H1 (cell line): Measurements from ENCODE around the gene ERFE. TPM values are rescaled to one million over a fixed set of nuclear protein-coding genes. Genes with fewer than 3 reads are reported as not detected.

Experiments used
- BRCA1 ChIP-seq: IDR thresholded peaks from 2 replicates; pipeline ENCODE4 v1.6.1; 2012; ENCODE audit warnings: low read depth, low read length, improper control_type of control experiment
- GTF2F1 ChIP-seq: IDR thresholded peaks from 2 replicates; pipeline ENCODE4 v1.6.1; 2012; ENCODE audit warnings: low read depth, low read length, improper control_type of control experiment, borderline replicate concordance
- KDM1A ChIP-seq: fragments of 200-600, 300-600 bp; sonication (generic); IDR thresholded peaks from 2 replicates; pipeline ENCODE4 v1.7.1; 2016; ENCODE audit warnings: mild to moderate bottlenecking, low read length, borderline replicate concordance
- PHF8 ChIP-seq: fragments of 200-600 bp; sonication (generic); conservative IDR thresholded peaks from 2 replicates; pipeline ENCODE4 v1.7.1; 2012; ENCODE audit warnings: low read depth, mild to moderate bottlenecking, inconsistent platforms, low read length, moderate library complexity
- RAD21 ChIP-seq, 2 experiments: IDR thresholded peaks in 1 of 2; conservative IDR thresholded peaks in 1 of 2; 2 replicates each; pipeline ENCODE4 v1.6.1; 2011; ENCODE audit warnings: low read depth in 2 of 2, low read length in 2 of 2, improper control_type of control experiment in 1 of 2, inconsistent platforms in 1 of 2, mild to moderate bottlenecking in 1 of 2, moderate library complexity in 1 of 2
- SP1 ChIP-seq: IDR thresholded peaks from 2 replicates; pipeline ENCODE4 v1.6.1; 2011; ENCODE audit warnings: low read depth, low read length
- SP2 ChIP-seq: IDR thresholded peaks from 2 replicates; pipeline ENCODE4 v1.6.1; 2012; ENCODE audit warnings: mild to moderate bottlenecking, low read length, inconsistent platforms
- polyA plus RNA-seq, 7 experiments: library from polyadenylated mRNA; depleted of rRNA in 3 of 7; stranded (reverse) in 5 of 7; unstranded in 2 of 7; fragments of >200 nt in 5 of 7; fragments of 200-250 nt in 2 of 7; gene quantifications; 1 replicate in 5 of 7; 2 replicates in 1 of 7; 4 replicates in 1 of 7; pipeline versions ENCODE4 v1.2.1 to v1.2.3, GENCODE V29; 2011 to 2013; ENCODE audit warnings: missing spikeins in 2 of 7, mixed read lengths in 2 of 7
- total RNA-seq: library from RNA; stranded (reverse); fragmentation: NEBNext Ultra II Directional; extraction: Animal tissue kit (Norgen Biotek cat#: 25700); gene quantifications from 2 replicates; pipeline ENCODE4 v1.2.1, GENCODE V29; 2021
- TF ChIP-seq, protein P1 (sequence below): fragments of 300-600 bp; sonication (generic); IDR thresholded peaks from 2 replicates; pipeline ENCODE4 v1.7.1; 2012; ENCODE audit warnings: low read length, moderate library complexity, mild to moderate bottlenecking, inconsistent platforms; ENCODE audit not compliant: insufficient replicate concordance
- TF ChIP-seq, protein P2 (sequence below): IDR thresholded peaks from 2 replicates; pipeline ENCODE4 v1.6.1; 2011; ENCODE audit warnings: low read depth, mild to moderate bottlenecking, low read length; ENCODE audit not compliant: insufficient read depth

Gene ERFE
- total and polyA plus RNA-seq, 2 of the 8 experiments (the other 6 are each of a cell fraction or from before 2014, with no cell fraction given), result 2.5 to 3.6 TPM

DNA sequence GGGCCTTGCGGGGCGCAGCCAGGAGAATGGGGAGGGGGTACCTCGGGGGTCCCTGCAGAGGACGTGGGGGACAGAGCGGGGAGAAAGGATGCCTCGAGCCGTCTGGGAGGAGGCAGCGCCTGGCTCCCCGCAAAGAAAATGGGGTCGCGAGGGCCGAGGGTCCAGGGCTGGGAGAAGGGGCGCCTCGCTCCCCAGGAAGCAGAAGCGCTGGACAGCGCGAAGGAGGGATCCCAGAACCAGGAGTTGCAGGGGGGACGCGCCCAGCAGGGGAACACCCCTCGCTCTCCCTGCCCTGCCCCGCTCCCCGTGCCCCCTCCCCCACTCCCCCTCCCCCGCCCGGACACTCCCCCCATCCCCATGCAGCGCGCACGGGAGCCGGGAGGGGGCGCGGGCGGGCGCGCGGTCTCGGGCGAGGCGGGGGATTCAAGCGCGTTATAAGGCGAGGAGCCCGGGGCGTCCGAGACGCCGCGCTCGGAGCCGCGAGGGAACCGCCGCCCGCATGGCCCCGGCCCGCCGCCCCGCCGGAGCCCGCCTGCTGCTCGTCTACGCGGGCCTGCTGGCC, at the start of gene ERFE (continued):
- TF ChIP-seq, protein P1, sequence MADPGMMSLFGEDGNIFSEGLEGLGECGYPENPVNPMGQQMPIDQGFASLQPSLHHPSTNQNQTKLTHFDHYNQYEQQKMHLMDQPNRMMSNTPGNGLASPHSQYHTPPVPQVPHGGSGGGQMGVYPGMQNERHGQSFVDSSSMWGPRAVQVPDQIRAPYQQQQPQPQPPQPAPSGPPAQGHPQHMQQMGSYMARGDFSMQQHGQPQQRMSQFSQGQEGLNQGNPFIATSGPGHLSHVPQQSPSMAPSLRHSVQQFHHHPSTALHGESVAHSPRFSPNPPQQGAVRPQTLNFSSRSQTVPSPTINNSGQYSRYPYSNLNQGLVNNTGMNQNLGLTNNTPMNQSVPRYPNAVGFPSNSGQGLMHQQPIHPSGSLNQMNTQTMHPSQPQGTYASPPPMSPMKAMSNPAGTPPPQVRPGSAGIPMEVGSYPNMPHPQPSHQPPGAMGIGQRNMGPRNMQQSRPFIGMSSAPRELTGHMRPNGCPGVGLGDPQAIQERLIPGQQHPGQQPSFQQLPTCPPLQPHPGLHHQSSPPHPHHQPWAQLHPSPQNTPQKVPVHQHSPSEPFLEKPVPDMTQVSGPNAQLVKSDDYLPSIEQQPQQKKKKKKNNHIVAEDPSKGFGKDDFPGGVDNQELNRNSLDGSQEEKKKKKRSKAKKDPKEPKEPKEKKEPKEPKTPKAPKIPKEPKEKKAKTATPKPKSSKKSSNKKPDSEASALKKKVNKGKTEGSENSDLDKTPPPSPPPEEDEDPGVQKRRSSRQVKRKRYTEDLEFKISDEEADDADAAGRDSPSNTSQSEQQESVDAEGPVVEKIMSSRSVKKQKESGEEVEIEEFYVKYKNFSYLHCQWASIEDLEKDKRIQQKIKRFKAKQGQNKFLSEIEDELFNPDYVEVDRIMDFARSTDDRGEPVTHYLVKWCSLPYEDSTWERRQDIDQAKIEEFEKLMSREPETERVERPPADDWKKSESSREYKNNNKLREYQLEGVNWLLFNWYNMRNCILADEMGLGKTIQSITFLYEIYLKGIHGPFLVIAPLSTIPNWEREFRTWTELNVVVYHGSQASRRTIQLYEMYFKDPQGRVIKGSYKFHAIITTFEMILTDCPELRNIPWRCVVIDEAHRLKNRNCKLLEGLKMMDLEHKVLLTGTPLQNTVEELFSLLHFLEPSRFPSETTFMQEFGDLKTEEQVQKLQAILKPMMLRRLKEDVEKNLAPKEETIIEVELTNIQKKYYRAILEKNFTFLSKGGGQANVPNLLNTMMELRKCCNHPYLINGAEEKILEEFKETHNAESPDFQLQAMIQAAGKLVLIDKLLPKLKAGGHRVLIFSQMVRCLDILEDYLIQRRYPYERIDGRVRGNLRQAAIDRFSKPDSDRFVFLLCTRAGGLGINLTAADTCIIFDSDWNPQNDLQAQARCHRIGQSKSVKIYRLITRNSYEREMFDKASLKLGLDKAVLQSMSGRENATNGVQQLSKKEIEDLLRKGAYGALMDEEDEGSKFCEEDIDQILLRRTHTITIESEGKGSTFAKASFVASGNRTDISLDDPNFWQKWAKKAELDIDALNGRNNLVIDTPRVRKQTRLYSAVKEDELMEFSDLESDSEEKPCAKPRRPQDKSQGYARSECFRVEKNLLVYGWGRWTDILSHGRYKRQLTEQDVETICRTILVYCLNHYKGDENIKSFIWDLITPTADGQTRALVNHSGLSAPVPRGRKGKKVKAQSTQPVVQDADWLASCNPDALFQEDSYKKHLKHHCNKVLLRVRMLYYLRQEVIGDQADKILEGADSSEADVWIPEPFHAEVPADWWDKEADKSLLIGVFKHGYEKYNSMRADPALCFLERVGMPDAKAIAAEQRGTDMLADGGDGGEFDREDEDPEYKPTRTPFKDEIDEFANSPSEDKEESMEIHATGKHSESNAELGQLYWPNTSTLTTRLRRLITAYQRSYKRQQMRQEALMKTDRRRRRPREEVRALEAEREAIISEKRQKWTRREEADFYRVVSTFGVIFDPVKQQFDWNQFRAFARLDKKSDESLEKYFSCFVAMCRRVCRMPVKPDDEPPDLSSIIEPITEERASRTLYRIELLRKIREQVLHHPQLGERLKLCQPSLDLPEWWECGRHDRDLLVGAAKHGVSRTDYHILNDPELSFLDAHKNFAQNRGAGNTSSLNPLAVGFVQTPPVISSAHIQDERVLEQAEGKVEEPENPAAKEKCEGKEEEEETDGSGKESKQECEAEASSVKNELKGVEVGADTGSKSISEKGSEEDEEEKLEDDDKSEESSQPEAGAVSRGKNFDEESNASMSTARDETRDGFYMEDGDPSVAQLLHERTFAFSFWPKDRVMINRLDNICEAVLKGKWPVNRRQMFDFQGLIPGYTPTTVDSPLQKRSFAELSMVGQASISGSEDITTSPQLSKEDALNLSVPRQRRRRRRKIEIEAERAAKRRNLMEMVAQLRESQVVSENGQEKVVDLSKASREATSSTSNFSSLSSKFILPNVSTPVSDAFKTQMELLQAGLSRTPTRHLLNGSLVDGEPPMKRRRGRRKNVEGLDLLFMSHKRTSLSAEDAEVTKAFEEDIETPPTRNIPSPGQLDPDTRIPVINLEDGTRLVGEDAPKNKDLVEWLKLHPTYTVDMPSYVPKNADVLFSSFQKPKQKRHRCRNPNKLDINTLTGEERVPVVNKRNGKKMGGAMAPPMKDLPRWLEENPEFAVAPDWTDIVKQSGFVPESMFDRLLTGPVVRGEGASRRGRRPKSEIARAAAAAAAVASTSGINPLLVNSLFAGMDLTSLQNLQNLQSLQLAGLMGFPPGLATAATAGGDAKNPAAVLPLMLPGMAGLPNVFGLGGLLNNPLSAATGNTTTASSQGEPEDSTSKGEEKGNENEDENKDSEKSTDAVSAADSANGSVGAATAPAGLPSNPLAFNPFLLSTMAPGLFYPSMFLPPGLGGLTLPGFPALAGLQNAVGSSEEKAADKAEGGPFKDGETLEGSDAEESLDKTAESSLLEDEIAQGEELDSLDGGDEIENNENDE, result no peak
- TF ChIP-seq GTF2F1 (no peak), SP2 (no peak), PHF8 (0 out of 2 replicates have a peak, but pooled peaks have one; percentile 21), RAD21 (IDR thresholded peaks at IDR 0.05 in 1 of 2, conservative IDR thresholded peaks at IDR 0.05 in 1 of 2; ENCODE audit: low read depth in 2 of 2, low read length in 2 of 2) (peak in 1 of 2 experiments; percentile 29; a peak in 1 of 4 replicates), KDM1A (peak; percentile 77; the same call in 1 of the 2 replicates), BRCA1 (no peak), SP1 (no peak)
- TF ChIP-seq, protein P2, sequence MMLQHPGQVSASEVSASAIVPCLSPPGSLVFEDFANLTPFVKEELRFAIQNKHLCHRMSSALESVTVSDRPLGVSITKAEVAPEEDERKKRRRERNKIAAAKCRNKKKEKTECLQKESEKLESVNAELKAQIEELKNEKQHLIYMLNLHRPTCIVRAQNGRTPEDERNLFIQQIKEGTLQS, result no peak
